ENCODE data around the gene ABHD1.
A peak's percentile ranks its signal among the peaks of the same experiment; 100 is the strongest.

The ABHD1 gene

DNA sequence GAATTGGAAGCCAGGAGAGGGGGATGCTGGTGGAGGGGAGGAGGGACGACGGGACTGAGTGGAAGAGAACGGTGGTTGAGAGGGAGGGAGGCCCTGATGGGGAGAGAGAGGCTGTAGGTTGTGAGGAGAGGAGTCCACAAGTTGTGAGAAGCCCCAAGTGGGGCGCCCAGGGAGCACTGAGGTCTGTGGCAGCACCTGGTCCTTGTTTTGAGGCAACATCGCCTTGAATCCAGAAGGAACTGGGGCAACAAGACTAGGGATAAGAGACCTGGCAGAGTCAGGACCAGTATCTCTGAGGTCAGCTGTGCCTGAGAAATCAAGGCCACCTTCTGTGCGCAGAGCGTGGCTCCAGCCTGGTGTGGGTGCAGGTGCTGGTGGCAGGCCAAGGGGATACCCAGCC, 14.5 kb downstream of the ABHD1 start:
- DNase-seq = no peak

DNA sequence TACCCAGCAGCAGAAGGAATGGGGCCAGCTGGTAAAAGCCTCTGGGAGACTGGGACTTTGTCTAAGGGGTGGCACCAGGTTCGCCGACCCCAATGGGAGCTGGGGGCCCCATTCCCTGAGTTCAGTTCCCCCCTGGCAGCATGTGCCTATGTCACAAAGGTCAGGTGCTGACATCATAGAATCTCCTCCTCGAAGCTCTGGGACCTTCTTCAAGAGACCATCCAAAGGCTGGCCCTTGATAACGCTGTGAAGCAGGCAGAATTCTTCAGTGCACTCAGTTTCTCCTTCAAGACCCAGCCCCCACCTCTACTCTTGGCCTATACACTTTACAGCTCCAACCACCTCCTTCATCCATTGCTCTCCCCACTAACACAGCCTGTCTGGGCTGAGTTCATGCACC, 15.7 kb downstream of the ABHD1 start, which contains the start of gene PRR30:
Gene PRR30, minus strand, starts transcription at position 101 of the 400 bp plus-strand sequence. CDS start 1,081 bp downstream, outside the sequence.
- DNase-seq = no peak

DNA sequence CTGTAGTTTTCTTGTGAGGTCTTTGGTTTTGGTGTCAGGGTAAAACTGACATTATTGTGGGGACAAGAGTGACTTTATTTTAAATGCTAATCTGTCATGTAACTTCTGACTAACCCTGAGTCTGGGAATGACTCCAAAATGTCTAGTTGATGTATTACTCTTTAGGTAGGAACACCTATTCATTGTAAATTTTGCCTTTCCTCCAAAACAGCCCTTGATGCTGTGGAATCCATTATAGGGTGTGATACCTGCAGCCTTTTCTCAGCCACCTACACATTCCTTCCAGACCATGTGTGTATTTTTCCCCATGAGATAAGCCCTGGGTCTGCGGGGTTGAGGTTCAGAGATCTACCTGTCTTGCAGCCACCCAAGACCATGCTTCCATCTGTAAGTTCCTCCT, 19.7 kb downstream of the ABHD1 start:
- no peak for DNase-seq

DNA sequence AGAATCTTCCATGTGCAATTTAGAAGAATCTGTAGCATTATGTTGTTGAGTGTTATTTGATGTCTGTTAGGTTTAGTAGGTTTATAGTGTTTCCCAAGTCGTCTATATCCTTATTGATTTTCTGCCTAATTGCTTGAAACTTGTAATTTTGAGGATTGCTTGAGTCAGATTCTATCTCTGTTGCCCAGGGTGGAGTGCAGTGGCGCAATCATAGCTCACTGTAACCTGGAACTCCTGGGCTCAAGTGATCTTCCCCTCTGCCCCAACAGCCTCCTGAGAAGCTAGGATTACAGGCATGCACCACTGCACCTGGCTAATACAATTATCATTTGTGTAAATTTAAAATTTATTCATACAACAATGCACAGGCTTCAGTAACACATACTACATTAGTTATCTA, 22.1 kb downstream of the ABHD1 start:
- DNase-seq = no peak

DNA sequence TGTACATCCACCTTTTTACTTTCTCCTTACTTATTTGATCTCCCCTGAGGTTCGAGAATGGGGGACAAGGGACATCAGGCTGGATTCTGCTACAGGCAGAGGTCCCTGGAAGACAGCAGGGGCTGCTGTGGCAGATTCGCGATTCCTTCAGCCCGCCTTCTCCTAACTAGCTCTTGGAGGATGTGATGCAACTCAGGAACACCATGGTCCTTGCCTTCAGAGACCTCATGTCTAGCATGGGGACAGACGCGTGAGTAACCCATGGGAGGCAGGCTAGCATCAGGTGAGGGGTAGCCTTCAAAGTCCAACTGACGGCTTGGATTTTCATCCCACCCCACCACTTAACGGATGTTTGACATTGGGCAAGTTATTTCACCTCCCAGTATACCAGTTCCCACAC, 24.3 kb downstream of the ABHD1 start:
- DNase-seq = no peak

DNA sequence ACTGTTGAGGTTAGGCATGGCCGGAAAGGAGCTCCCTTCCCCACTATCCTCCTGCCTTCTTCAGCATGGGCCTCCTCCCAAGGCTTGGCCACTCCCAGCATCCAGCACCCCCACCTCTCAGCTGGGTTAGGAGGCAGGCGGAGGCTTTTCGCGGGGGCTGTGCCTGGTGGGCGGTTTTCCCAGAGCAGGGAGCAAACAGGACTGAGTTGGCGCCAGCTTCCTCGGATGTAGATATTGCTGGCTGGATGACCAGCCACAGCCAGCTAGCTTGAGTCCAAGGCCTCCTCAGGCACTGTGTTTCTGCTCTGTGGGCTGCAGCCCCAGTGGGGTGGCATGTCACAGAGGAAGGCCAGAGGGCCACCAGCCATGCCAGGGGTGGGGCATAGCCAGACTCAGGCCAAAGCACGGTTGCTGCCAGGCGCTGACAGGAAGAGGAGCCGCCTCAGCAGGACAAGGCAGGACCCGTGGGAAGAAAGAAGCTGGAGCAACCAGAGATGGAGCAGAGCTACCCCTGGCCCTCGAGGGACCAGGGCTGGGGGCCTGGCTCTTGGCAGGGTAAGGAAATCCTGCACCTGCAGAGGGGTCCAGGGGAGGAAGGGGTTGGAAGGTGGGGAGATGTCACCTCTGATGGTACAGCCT, 25.3 kb downstream of the ABHD1 start, which contains the start of gene TCF23:
Gene TCF23, plus strand, starts transcription at position 204 of the 639 bp plus-strand sequence. Its CDS starts 130 bp downstream, at position 334.
- DNase-seq = no peak

DNA sequence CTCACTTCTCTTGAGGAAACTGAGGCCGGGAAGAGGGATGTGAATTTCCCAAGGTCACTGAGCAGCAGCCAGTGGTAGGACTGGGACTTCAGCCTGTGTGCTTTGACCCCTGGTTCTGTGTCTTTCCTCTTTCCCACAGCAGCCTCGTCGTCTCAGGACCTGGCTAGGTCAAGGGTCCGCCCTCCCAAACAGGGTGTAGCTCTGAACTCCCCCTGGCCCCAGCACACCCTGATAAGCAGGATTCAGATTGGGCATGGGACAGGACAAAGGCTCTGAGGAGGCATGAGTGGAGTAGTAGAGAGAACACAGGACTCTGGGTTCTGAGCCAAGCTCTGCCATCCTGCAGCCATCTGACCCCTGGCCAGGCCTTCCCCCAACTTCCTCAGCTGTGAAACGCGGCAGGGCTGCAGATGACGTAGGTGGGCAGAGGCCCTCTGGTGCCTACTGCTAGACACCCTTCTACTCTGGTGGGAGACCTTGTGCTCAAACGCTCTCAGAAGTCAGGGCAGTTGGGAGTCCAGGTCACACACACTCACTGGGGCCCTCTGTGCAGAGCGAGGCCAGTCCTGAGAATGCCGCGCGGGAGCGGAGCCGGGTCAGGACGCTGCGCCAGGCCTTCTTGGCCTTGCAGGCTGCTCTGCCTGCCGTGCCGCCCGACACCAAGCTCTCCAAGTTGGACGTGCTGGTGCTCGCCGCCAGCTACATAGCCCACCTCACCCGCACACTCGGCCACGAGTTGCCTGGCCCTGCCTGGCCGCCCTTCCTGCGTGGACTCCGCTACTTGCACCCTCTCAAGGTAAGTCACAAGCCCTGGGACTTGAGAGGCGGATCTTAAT, 26.2 kb downstream of the ABHD1 start:
- DNase-seq = no peak

DNA sequence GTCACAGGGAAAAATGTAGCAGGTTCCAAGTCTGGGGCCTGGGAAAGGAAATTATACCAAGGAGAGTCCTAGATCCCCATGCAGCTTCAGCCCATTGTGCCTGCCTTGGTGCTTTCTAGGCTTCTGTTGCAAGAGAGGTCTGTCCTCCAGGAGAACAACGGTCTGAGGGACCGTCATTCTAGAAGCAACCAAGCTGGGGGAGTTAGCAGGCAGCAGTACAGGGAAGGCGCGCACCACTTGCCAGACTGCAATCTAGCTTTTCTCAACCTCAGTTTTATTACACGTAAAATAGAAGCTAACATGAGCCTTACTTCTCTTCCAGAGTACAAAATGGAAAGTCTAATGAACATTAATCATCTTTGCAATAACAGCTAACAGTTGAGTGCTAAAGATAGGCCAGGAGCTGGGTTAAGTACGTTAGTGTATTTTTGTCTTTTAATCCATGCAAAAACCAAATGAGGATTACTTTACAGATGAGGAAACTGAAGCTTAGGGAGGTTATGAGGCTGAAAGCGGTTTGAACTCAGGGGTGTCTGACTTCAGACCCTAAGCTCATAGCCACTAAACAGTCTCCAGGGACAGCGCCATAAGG, 27.1 kb downstream of the ABHD1 start:
- no peak for DNase-seq

DNA sequence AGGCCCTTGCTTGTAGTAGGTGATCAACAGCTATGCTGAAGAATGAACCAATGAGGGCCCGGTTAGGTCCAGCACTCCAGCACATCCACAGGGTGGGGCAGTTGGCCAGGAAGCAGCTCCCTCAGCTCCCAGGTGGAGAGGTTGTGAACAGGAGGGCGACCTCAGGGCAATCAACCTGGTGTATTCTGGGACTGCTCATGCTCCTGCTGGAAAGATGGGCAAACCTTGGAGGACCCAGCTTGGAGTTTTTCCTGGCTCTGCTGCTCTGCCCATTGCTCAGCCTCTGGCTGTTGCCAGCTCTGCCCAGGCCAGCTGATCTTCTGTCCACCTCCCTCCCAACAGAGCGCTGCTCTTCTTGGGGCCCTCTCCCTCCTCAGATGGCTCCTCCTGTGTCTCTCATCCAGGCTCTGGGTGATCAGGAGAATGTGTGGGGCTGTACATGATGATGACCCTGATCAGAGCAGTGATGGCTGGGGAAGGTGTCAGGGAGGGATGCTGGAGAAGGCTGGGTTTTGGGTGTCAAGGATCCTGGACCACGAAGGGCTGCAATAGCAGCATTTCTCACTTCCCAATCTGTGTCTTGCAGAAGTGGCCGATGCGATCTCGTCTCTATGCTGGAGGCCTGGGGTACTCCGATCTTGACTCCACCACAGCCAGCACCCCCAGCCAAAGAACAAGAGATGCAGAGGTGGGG, 28.6 kb downstream of the ABHD1 start:
- DNase-seq = no peak

DNA sequence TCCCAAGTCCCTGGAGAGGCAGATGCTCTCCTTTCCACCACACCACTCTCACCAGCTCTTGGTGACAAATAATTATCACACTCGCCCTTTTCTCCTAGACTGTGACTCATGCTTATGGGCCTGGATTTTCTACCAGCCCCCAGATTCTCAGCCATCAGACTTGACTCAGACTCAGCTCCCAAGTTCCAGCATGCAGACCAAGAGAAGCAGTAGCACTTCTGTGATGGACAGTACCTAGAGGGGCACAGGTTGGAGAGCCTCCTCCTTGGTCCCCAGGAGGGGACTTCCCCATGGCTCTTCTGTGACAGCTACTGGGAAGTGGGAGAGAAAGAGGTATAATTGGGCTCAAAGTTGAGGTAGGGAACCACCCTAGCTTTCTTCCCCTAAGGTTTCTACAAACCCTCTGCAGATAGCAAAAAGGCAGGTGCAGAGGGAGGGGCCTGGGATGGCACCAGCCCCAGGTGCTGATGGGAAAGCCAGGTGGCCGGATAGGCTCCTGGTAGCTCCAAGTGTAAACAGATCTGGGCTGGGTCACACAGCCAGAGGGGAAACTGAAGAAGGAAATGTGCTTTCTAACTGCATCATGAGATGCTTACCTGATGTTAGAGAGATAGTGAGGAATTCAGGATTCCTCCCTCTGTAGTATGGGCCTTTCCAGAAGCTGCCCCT, 29.3 kb downstream of the ABHD1 start:
- peak; percentile 42 for DNase-seq

DNA sequence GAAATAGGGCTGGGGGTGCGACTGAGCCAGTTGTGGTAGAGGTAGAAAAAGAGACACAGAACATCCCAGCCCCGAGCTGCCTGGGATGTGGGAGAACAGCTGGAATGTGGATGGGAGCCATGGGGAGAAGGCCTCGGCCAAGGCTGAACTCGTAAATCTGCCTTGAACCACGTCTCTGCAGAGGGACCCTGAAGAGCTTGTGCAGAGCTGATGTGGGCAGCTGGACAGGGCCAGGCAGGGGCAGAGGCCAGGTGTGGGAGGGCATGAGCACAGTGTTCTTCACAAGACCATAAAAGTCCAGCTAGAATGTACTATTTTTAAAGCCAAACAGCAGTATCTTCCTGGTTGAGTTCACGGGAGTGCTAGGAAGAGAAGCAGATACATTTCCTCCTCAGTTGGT, 30.9 kb downstream of the ABHD1 start:
- no peak for DNase-seq

DNA sequence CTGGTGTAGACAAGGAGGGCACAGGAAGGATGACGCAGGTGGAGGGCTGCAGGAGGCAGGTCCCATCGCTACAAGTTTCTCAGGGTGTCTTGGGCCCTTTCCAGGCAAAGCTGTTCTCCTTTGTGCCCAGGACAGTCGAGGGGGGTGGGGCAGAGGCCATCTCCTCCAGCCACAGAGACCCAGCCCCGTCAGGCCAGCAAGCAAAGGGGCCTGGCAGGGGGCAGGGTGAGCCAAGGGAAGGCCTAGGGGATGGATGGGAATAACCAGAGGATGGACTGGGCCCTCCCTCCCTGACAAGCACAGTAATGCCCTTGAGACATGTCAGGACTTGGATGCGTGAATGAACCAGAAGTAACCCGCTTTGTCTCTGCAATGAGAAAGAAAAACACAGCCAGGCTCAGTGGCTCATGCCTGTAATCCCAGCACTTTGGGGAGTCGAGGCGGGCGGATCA, 31.5 kb downstream of the ABHD1 start:
- no peak for DNase-seq

DNA sequence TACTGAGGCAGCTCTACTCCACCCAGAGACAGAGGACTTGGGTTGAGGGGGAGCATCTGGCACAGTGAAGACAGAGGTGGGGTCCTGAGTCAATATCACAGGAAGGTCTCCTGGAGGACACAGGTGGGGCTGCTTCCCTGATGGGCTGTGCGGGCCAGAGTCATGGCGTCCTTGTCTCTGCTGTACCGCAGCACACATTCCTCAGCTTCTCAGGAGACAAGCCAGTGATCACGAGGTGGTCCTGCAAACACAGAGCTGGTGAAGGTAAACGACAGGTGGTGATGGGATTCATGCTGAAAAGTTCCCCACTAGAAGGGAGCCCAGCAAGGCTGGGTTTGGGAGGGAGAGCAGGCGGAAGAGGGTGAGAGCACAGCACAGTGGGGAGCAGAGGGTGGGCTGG, 34.9 kb downstream of the ABHD1 start:
- DNase-seq = no peak

DNA sequence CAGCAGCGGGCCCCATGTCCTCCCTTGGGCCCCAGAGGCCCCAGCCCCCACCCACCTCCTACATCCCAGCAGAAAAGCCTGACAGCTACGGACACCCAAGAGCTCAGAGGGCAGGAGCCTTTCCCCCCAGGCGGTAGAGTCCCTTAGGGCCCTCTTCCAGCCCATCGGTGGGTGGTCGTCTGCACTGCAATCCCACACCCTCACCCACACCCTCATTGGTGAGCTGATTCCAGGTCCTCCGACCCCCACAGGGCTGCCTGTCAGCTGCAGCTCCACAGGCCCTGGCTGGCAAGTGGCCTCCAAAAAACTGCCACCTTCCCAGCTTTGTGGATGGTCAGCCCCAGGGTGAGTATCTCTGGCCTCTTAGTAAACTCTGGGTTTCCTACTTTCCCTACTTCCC, 35.7 kb downstream of the ABHD1 start:
- DNase-seq = no peak

DNA sequence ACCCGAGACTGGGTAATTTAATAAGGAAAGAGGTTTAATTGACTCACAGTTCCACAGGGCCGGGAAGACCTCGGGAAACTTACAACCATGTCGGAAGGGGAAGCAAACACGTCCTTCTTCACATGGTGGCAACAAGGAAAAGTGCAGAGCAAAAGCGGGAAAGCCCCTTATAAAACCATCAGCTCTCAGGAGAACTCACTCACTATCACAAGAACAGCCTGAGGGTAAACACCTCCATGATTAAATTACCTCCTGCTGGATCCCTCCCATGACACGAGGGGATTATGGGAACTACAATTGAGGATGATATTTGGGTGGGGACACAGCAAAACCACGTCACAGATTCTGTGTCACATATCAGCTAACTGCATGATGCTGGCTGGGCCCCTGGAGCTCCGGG, 36.6 kb downstream of the ABHD1 start:
- DNase-seq = no peak

DNA sequence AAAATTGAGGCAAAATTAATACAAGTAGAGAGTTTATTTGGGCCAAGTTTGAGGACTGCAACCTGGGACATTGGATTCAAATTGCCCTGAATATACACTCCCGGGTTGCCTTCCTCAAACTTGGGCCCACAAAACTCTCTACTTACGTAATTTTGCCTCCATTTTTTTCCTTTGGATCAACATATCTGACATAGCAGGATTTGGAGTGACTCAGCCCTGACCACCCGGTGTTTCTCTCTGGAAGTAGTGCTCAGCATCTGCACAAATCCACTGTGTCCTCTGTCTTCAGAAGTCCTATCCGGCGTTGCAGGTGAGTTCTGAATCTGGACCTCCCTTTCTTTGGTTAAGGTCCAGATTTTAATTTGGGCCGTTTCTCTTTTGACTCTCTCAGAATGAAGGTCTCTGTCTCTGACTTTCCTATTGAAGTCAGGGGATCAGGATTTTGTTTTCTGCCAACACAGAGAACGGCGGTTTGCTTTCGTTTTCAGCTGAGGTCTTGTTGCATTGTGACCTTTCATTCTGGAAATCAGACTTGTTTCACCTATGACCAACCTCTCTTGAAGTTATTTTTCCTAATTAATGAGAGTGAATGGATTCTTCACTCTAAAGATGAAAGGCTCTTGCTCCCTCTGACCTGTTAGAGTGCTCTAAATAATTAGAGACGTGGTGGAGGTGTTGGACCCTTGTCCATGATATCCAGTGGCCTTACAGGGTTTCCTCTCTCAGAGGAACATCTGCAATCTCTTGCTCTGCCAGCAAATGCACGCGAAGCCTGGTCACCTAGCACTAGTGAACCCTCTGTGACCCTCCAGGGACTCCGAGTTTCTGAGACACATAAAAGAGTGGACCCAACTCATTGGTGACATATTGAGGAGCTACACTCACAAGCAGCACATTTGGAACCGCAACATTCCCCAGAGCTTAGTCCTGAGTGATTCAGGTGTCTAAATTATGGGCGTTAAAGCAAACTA, 38.8 kb downstream of the ABHD1 start:
- peak; percentile 45 for DNase-seq

DNA sequence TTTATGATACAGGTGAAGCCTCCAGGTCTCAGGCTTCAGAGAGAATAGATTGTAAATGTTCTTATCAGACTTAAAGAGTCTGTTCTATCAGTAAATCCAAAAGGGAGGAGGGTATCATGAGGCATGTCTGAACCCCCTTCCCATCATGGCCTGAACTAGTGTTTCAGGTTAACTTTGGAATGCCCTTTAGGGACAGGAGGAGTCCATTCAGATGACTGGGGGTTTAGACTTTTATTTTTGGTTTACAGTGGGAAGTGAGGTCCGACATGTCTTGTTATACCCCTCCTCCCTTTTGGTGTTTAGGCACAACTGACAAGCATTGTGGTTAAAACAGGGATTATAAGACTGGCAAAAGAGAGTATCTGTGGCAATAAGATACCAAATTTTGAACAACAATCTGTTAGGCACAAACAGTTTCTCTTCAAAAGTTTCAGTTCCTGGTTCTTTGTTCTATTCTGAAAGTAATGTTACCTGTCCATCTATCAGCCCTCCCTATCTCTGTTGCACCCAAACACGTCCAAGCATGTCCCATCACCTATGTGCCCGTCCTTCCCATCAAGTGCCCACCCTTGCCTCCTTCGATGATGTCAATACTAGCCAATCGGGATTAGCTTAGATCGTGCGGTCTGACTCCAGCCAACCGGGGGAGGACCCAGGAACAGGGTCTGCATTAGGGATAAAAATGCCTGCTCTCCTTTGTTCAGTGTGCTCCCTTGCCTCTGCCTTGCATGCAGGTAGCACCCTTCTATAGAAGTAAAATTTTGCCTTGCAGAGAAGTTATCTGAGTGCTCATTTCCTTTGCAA, 41.5 kb downstream of the ABHD1 start:
- no peak for DNase-seq

DNA sequence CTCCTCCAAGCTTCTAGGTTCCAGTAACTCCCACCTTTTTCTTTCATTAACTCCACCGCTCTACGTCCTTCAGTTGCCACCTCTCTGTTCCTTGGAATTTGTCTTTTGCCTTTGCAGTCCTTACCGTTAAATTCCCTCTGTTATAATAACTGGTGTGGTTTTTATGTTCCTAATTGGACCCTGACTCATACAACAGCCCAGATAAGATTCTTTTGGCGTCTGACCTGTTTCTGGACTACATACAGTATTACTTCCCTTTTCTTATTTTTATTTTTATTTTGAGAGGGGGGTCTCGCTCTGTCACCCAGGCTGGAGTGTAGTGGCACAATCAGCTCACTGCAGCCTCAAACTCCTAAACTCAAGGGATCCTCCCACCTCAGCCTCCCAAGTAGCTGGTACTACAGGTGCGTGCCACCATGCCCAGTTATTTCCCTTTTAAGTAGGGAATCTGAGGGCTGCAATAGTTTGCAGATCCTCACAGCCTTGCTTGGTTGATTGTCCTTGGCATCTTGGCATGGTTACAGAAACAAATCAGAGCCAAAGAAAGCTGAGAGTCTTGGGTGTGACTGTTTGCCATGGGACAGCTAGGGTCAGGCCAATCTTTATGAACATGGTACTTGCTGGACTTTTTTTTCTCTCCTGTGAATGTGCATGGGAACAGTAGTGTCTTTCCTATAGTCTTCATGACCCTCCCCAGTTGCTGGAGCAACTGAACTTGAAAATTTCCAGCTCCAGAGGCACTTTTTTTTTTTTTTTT, 47.1 kb downstream of the ABHD1 start:
- no peak for DNase-seq

DNA sequence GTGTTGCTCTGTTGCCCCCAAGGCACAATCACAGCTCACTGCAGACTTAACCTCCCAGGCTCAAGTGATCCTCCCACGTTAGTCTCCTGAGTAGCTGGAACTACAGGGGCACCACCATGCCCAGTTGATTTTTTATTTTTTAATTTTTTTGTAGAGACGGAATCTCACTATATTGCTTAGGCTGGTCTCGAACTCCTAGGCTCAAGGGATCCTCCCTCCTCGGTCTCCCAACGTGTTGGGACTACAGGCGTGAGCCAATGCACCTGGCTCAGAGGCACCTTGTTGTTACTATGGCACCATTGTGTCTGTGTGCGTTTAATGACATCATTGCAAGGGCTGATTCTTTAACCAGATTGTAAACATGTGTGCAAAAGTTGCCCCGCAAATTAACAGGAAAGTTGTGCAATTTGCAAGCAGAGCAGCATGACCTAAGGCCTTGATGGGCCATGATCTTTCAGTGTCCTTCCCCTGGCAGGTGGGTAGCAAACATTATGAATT, 47.8 kb downstream of the ABHD1 start:
- no peak for DNase-seq

DNA sequence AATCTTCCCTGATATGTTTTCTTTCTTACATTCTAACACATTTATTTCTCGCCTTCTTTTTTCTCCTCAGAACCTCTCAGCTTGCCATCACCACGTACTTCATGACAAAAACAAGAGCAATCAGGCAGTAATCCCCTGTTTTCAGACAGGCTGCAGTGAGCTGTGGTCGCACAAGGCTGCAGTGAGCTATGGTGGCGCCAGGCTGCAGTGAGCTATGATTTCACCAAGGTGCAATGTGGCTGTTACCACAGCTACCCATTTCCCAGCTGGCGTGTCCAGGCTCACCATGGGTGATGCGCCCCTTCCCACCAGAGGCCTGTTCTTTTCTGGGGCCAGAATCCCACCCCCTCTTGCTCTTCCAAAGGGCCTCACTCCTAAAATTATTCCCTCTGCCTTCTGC, 51.0 kb downstream of the ABHD1 start:
- DNase-seq = no peak
